Measurements from ENCODE around the gene ZNF23. TPM values are rescaled to one million over a fixed set of nuclear protein-coding genes. Genes with fewer than 3 reads are reported as not detected.

Gene ZNF23
- total RNA-seq, 1 experiment from 2014 or later = 13.7 TPM

GRCh38 chr16:71413341-71413740 is 48.7 kb downstream of the ZNF23 start:
- no peaks in the 10 kb centered on the region for H3K36me3 Mint-ChIP-seq (ENCODE audit: insufficient read depth, unreplicated experiment)
- H3K4me3 Mint-ChIP-seq (ENCODE audit: unreplicated experiment) = no peak overlapping the region
- H3K9me3 Mint-ChIP-seq (ENCODE audit: unreplicated experiment) = peaks cover 4% of the 10 kb centered on the region
- ChIA-PET POLR2A (interaction anchor here (1.5 kb wide), 1 partner anchor 86 kb away, joined by 11 read pairs; no protein-coding TSS in a partner anchor), CTCF (interaction anchor here (0.5 to 11.5 kb wide), 38 partner anchors 9 to 992 kb away, joined by 3 to 212 read pairs (median 4); partner anchors contain the start of genes CHST4 and TAT)
- H3K4me1 Mint-ChIP-seq (ENCODE audit: insufficient read depth, unreplicated experiment) = no peaks in the 10 kb centered on the region
- TF ChIP-seq CTCF (IDR thresholded peaks at IDR 0.05; ENCODE audit: unreplicated experiment) = no peak
- no peak for DNase-seq (ENCODE audit: unreplicated experiment)
- no TSS peak for BruUV-seq (replicated peaks)
- H3K27ac Mint-ChIP-seq (ENCODE audit: low read depth, unreplicated experiment) = no peak overlapping the region
- H3K27me3 Mint-ChIP-seq (ENCODE audit: insufficient read depth, unreplicated experiment) = peaks cover 45% of the 10 kb centered on the region
- intact Hi-C loops (cut with micrococcal nuclease) = loop anchor here (10.0 kb wide), 1 partner anchor 551 kb away; no protein-coding TSS in a partner anchor

DNA sequence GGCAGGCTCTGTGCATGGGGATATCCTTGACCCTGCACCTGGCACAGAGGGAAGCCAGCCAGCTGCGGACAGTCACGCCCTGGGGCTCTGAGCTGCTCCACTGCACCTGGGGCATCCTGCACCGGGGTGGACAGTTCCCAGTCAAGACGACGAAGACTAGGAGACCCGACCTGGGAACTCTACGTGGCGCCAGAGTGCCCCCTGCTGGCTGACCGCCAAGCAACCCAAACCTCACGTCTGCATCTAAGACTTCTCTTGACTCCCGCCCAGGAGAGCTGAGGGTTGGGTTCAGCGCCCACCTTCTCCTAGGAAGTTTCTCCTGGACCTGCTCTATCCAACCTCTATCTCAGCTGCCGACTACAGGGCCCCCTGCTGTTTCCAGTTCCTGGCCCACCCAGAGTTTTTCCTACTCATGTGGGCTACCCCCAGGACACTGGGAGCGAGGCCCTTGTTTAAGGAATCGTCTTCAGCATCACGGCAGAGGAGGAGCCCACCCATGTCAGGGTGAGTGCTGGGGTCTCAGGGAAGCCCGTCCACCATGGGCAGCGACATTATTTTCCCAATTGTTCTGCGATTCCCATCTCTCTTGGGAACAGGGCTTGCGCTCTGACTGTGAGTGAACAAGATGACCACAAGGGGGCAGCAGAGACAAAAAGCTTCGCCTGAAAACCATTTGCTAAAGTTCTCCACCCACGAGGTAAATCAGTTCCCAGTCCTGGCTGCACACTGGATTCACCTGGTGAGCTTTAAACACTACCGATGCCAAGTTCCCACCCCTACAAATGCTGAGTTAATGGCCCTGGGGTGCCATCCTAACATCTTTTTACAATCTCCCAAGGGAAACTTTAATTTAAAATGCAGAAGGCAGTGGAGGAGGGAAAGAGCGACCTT is 49.5 kb downstream of the ZNF23 start:
- no peak overlapping the region for H3K4me3 Mint-ChIP-seq (ENCODE audit: unreplicated experiment)
- peaks cover 53% of the 10 kb centered on the region for H3K27me3 Mint-ChIP-seq (ENCODE audit: insufficient read depth, unreplicated experiment)
- intact Hi-C loops (cut with micrococcal nuclease) = loop anchor here (1.0 to 10.0 kb wide), 4 partner anchors 87 to 552 kb away; no protein-coding TSS in a partner anchor
- no peaks in the 10 kb centered on the region for H3K36me3 Mint-ChIP-seq (ENCODE audit: insufficient read depth, unreplicated experiment)
- BruUV-seq (replicated peaks) = no TSS peak
- H3K9me3 Mint-ChIP-seq (ENCODE audit: unreplicated experiment) = no peaks in the 10 kb centered on the region
- no peak overlapping the region for H3K27ac Mint-ChIP-seq (ENCODE audit: low read depth, unreplicated experiment)
- POLR2A ChIA-PET = interaction anchor here (1.5 kb wide), 1 partner anchor 87 kb away, joined by 11 read pairs; no protein-coding TSS in a partner anchor
- CTCF ChIA-PET = interaction anchor here (0.5 to 11.5 kb wide), 49 partner anchors 8 to 993 kb away, joined by 3 to 212 read pairs (median 4); partner anchors contain the start of genes CHST4, TAT and ZNF23
- peak; percentile 80 for DNase-seq (ENCODE audit: unreplicated experiment)
- peak; percentile 63 for TF ChIP-seq CTCF (IDR thresholded peaks at IDR 0.05; ENCODE audit: unreplicated experiment)
- no peaks in the 10 kb centered on the region for H3K4me1 Mint-ChIP-seq (ENCODE audit: insufficient read depth, unreplicated experiment)

GRCh38 chr16:71410146-71410545 is 51.9 kb downstream of the ZNF23 start:
- Mint-ChIP-seq H3K4me3 (ENCODE audit: unreplicated experiment) (no peak overlapping the region), H3K9me3 (ENCODE audit: unreplicated experiment) (no peaks in the 10 kb centered on the region), H3K36me3 (ENCODE audit: insufficient read depth, unreplicated experiment) (no peaks in the 10 kb centered on the region), H3K27me3 (ENCODE audit: insufficient read depth, unreplicated experiment) (peaks cover 46% of the 10 kb centered on the region), H3K4me1 (ENCODE audit: insufficient read depth, unreplicated experiment) (no peaks in the 10 kb centered on the region), H3K27ac (ENCODE audit: low read depth, unreplicated experiment) (no peak overlapping the region)
- POLR2A ChIA-PET = no interaction called here
- no peak for DNase-seq (ENCODE audit: unreplicated experiment)
- TF ChIP-seq CTCF (IDR thresholded peaks at IDR 0.05; ENCODE audit: unreplicated experiment) = no peak
- no TSS peak for BruUV-seq (replicated peaks)
- CTCF ChIA-PET = interaction anchor here (0.7 to 11.5 kb wide), 7 partner anchors 19 to 200 kb away, joined by 3 to 212 read pairs (median 25); no protein-coding TSS in a partner anchor
- intact Hi-C loops (cut with micrococcal nuclease) = loop anchor here (10.0 kb wide), 1 partner anchor 555 kb away; no protein-coding TSS in a partner anchor

All from MCF 10A (cell line).